Ishikawa (cell line): ENCODE results near the gene POLR2L.

Source experiments
- CEBPB ChIP-seq: IDR thresholded peaks from 2 replicates; pipeline ENCODE4 v1.6.1; 2012
- CREB1 ChIP-seq: IDR thresholded peaks from 2 replicates; pipeline ENCODE4 v1.6.1; 2012; ENCODE audit warnings: low read depth
- EGR1 ChIP-seq: IDR thresholded peaks from 2 replicates; pipeline ENCODE4 v1.6.1; 2012
- EP300 ChIP-seq: IDR thresholded peaks from 2 replicates; pipeline ENCODE4 v1.6.1; 2012; ENCODE audit warnings: borderline replicate concordance
- FOXM1 ChIP-seq: IDR thresholded peaks from 2 replicates; pipeline ENCODE4 v1.6.1; 2012; ENCODE audit warnings: low read depth, borderline replicate concordance
- MAX ChIP-seq: IDR thresholded peaks from 2 replicates; pipeline ENCODE4 v1.6.1; 2012
- NFIC ChIP-seq: IDR thresholded peaks from 2 replicates; pipeline ENCODE4 v1.6.1; 2012
- RAD21 ChIP-seq: IDR thresholded peaks from 2 replicates; pipeline ENCODE4 v1.6.1; 2012; ENCODE audit warnings: low read depth
- REST ChIP-seq: IDR thresholded peaks from 2 replicates; pipeline ENCODE4 v1.6.1; 2012; ENCODE audit warnings: low read depth, mild to moderate bottlenecking
- TAF1 ChIP-seq: IDR thresholded peaks from 2 replicates; pipeline ENCODE4 v1.6.1; 2012; ENCODE audit warnings: low read depth, mild to moderate bottlenecking
- TCF12 ChIP-seq: IDR thresholded peaks from 2 replicates; pipeline ENCODE4 v1.6.1; 2012; ENCODE audit warnings: low read depth
- TEAD4 ChIP-seq: IDR thresholded peaks from 2 replicates; pipeline ENCODE4 v1.6.1; 2012
- YY1 ChIP-seq: IDR thresholded peaks from 2 replicates; pipeline ENCODE4 v1.6.1; 2012; ENCODE audit warnings: low read depth
- ZBTB7A ChIP-seq: IDR thresholded peaks from 2 replicates; pipeline ENCODE4 v1.6.1; 2012; ENCODE audit warnings: low read depth
- TF ChIP-seq, protein P1 (sequence below): IDR thresholded peaks from 2 replicates; pipeline ENCODE4 v1.6.1; 2012

POLR2L gene

GRCh38 chr11:818396-819128 lies 23.8 kb downstream of the POLR2L start, which contains the start of gene PNPLA2:
Gene PNPLA2 (plus strand): TSS chr11:818914. CDS start chr11:819719, 805 bp downstream.
- TF ChIP-seq NFIC (peak; percentile 85), MAX (no peak), TEAD4 (peak; percentile 59; the same call in 1 of the 2 replicates), RAD21 (no peak), TCF12 (peak; percentile 48), EP300 (0 out of 2 replicates have a peak, but pooled peaks have one; percentile 26), CREB1 (no peak; the same call in 1 of the 2 replicates), REST (no peak), CEBPB (peak; percentile 92), ZBTB7A (no peak; the same call in 1 of the 2 replicates)

- TF ChIP-seq EGR1 = no peak
- no peak for TF ChIP-seq CEBPB
- TF ChIP-seq MAX = peak; percentile 65; the same call in 1 of the 2 replicates
Measured at GRCh38 chr11:816433-816779, 25.9 kb downstream of the POLR2L start.

- TF ChIP-seq RAD21 (no peak), TCF12 (no peak), MAX (no peak), CEBPB (no peak), TAF1 (no peak), TEAD4 (no peak), CREB1 (no peak), REST (no peak), ZBTB7A (no peak), EGR1 (no peak), YY1 (no peak), EP300 (no peak), FOXM1 (no peak), NFIC (no peak)
- TF ChIP-seq, protein P1, sequence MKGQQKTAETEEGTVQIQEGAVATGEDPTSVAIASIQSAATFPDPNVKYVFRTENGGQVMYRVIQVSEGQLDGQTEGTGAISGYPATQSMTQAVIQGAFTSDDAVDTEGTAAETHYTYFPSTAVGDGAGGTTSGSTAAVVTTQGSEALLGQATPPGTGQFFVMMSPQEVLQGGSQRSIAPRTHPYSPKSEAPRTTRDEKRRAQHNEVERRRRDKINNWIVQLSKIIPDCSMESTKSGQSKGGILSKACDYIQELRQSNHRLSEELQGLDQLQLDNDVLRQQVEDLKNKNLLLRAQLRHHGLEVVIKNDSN = no peak
Measured at GRCh38 chr11:815675-816432, 26.5 kb downstream of the POLR2L start.

DNA sequence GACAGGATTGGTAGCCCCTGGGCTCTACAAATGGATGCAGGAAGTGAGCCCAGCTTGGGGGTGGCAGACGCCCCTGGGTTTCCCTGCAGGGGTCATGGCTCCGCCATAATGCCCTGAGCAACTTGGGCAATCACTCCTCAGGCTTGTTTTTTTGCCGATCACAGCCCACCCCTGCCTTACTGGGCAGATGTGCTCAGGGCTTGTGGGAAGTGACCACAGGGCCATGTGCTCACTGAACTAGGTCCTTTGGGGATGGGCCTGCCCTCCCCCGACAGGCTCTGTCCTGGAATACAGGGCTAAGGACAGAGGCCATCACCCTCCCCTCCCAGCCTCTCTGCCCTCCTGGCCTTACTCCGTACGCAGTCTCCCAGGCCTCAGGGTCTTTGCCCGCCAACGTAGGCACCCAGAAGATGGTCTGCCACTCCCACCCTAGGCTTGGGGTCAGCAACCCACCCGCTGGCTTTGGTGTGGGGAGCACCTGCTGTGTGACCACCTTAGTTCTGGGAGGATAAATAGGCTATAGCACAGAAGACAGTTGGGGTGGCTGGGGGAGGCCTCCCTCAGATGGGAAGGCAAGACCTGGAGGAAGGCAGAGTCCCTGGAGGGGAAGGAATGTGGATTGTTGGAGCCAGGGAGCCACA lies 28.8 kb downstream of the POLR2L start:
- TF ChIP-seq TEAD4 = no peak
- no peak for TF ChIP-seq EP300
- TF ChIP-seq YY1 = no peak
- TF ChIP-seq, protein P1 = no peak
- TF ChIP-seq TCF12 = no peak
- TF ChIP-seq ZBTB7A = no peak
- TF ChIP-seq MAX = no peak
- TF ChIP-seq NFIC = no peak
- TF ChIP-seq RAD21 = no peak
- TF ChIP-seq CREB1 = no peak
- TF ChIP-seq EGR1 = no peak
- TF ChIP-seq FOXM1 = no peak
- TF ChIP-seq TAF1 = no peak
- TF ChIP-seq CEBPB = no peak
- no peak for TF ChIP-seq REST
